K562 (cell line): ENCODE data around the gene CCDC88A. TPM values are rescaled to one million over a fixed set of nuclear protein-coding genes. Genes with fewer than 3 reads are reported as not detected.

Source experiments
- ASH1L ChIP-seq: fragments of 450-650 bp; IDR thresholded peaks from 2 replicates; pipeline ENCODE4 v1.6.1; 2018; ENCODE audit warnings: borderline replicate concordance, mild to moderate bottlenecking, low read depth; ENCODE audit not compliant: partially characterized antibody
- E2F1 ChIP-seq: sonication (generic); formaldehyde crosslinking; IDR thresholded peaks from 2 replicates; pipeline ENCODE4 v1.8.1; 2023; ENCODE audit warnings: mild to moderate bottlenecking, missing genetic modification reagents, moderate library complexity
- EZH2 ChIP-seq: IDR thresholded peaks from 2 replicates; pipeline ENCODE4 v1.6.1; 2012; ENCODE audit warnings: low read depth, mild to moderate bottlenecking, inconsistent platforms, low read length, borderline replicate concordance
- GATA2 ChIP-seq: sonication (generic); formaldehyde crosslinking; IDR thresholded peaks from 2 replicates; pipeline ENCODE4 v1.4.0; 2020; ENCODE audit warnings: mild to moderate bottlenecking, missing genetic modification reagents
- GTF2F1 ChIP-seq: IDR thresholded peaks from 2 replicates; pipeline ENCODE4 v1.6.1; 2011; ENCODE audit warnings: low read depth, low read length, improper control_type of control experiment
- HMGXB4 ChIP-seq: sonication (generic); formaldehyde crosslinking; IDR thresholded peaks from 2 replicates; pipeline ENCODE4 v1.8.1; 2023; ENCODE audit warnings: mild to moderate bottlenecking, missing genetic modification reagents
- HOXB6 ChIP-seq: fragments of 250-450 bp; sonication (Bioruptor Pico); IDR thresholded peaks from 2 replicates; pipeline ENCODE4 v1.5.1; 2022; ENCODE audit warnings: mild to moderate bottlenecking, borderline replicate concordance
- NFE2 ChIP-seq: IDR thresholded peaks from 2 replicates; pipeline ENCODE4 v1.6.1; 2014; ENCODE audit warnings: antibody characterized with exemption, low read depth
- PHTF2 ChIP-seq: fragments of 250-450 bp; sonication (Bioruptor Pico); IDR thresholded peaks from 2 replicates; pipeline ENCODE4 v1.5.0; 2021; ENCODE audit warnings: mild to moderate bottlenecking
- RFX7 ChIP-seq: fragments of 250-450 bp; sonication (Bioruptor Pico); IDR thresholded peaks from 2 replicates; pipeline ENCODE4 v1.5.1; 2021; ENCODE audit warnings: mild to moderate bottlenecking
- SMAD4 ChIP-seq: fragments of 250-450 bp; sonication (Bioruptor Pico); conservative IDR thresholded peaks from 2 replicates; pipeline ENCODE4 v1.8.0; 2021; ENCODE audit warnings: inconsistent platforms, mild to moderate bottlenecking, moderate library complexity
- SNIP1 ChIP-seq: fragments of 450-650 bp; IDR thresholded peaks from 2 replicates; pipeline ENCODE4 v1.7.1; 2017; ENCODE audit warnings: low read depth, mild to moderate bottlenecking
- THRA ChIP-seq: fragments of 450-650 bp; IDR thresholded peaks from 2 replicates; pipeline ENCODE4 v1.6.1; 2017; ENCODE audit warnings: mild to moderate bottlenecking, moderate library complexity
- THRB ChIP-seq: fragments of 450-650 bp; formaldehyde crosslinking; conservative IDR thresholded peaks from 2 replicates; pipeline ENCODE4 v1.4.0; 2022; ENCODE audit warnings: mild to moderate bottlenecking, missing genetic modification characterization
- ZNF407 ChIP-seq: fragments of 450-650 bp; IDR thresholded peaks from 2 replicates; pipeline ENCODE4 v1.6.1; 2016; ENCODE audit warnings: low read depth
- ZNF785 ChIP-seq: fragments of 250-450 bp; sonication (Bioruptor Pico); IDR thresholded peaks from 2 replicates; pipeline ENCODE4 v1.4.0; 2020; ENCODE audit warnings: mild to moderate bottlenecking
- polyA plus RNA-seq, 8 experiments: library from polyadenylated mRNA; depleted of rRNA in 4 of 8; stranded (reverse) in 5 of 8; unstranded in 3 of 8; fragments of >200 nt; fragmentation: Nextera tagmentation in 2 of 8; fragmentation: Illumina TruSeq in 1 of 8; extraction: Ambion mirVana in 2 of 8; extraction: Trizol in 1 of 8; gene quantifications; 2 replicates each; pipeline versions ENCODE4 v1.2.1 to v1.2.3, GENCODE V29; 2011 to 2014; ENCODE audit warnings: inconsistent platforms in 1 of 8, missing spikeins in 1 of 8
- total RNA-seq, 7 experiments: library from RNA; depleted of rRNA in 6 of 7; stranded (reverse); fragments of >200 nt in 6 of 7; fragmentation: Illumina TruSeq in 2 of 7; extraction: Trizol in 2 of 7; gene quantifications; 2 replicates each; pipeline versions ENCODE4 v1.2.1 to v1.2.3, GENCODE V29; 2011 to 2021; ENCODE audit warnings: low replicate concordance in 1 of 7

Gene CCDC88A
- total and polyA plus RNA-seq, 9 of the 15 experiments (the other 6 are each of a cell fraction or from before 2014, with no cell fraction given), result 29.3 to 102 (median 55.6) TPM

GRCh38 chr2:55391155-55391554 lies 28.5 kb downstream of the CCDC88A start (continued):
- TF ChIP-seq SNIP1 (no peak), THRB (no peak), HMGXB4 (no peak), ZNF785 (CRISPR knock-in tag) (no peak), ZNF407 (no peak), THRA (no peak), EZH2 (no peak), NFE2 (no peak), HOXB6 (CRISPR knock-in tag) (no peak), ASH1L (no peak), RFX7 (no peak), E2F1 (CRISPR knock-in tag) (no peak), SMAD4 (CRISPR knock-in tag) (no peak), PHTF2 (CRISPR knock-in tag) (no peak), GTF2F1 (no peak), GATA2 (CRISPR knock-in tag) (no peak)
